Stimulated activated CD8-positive, alpha-beta memory T cell treated with anti-CD3 and anti-CD28 coated beads, Interleukin-4, amount 100 ng/mL, for 4 hours (primary cell): ENCODE data around the gene LARGE1.

Experiments used
- DNase-seq, 2 donors: peaks; one replicate each; pipeline ENCODE4 v3.0.0-alpha.2; 2020; ENCODE audit warnings: low read depth in 2 of 2, low spot score in 1 of 2

LARGE1 gene

DNA sequence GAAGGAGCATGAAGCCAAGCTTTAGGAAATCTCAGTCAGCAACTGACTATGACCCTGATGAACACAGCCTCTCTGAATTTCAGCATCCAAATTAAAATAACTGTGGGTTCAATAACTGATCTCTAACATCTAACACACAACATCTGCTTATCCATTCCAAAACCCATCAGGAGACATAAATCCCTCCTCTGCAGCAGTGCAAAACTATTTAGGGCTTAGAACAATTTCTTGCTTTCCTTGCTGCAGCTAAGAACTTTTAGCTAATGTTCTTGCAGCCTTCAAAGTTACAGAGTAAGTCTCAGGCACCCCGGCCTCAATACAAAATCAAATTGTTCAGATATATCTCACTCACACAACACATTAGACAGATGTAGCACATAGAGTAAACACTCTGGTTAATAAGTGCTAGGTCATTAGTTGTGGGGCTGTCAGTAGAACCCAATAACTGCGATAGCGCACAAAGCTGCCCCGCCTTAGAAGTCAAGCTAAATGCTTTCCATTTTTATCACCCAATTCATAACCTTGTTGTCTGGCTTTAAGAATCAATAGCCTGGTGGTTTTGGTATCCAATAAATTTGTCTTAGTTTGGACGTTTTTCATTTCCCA lies 139.6 kb downstream of the LARGE1 start:
- no peak for DNase-seq

DNA sequence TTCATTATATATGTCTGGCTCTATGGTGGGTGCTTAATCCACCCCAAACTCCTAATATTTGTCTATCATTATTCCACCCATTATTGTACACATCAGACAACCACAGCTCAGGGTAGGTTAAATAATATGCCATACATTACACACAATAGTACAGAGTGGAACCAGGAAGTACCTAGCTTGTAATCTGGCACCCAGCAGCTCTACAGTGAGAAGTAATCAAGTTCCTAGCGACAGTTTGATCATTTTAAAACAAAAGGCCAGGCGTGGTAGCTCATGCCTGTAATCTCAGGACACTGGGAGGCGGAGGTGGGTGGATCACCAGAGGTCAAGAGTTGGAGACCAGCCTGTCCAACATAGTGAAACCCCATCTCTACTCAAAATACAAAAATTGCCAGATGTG lies 141.0 kb downstream of the LARGE1 start:
- no peak for DNase-seq

DNA sequence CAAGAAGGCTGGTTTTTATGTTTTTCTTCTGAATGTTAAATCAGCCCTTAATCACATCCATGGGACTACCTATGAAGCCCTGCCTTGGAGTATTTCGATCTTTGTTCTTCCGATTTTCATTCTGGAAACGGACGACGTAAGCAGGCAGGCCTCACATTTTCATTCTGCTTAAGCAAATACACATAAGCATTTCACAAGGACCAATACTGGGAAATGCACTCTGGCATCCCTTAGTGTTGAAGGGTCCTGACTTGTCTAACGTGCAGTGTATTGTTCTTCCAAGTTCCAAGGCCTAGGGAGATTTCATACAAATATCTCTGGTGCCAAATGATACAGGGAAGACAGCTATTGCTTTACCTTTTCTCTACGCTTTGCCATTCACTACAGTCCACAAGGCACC lies 143.8 kb downstream of the LARGE1 start:
- no peak for DNase-seq

DNA sequence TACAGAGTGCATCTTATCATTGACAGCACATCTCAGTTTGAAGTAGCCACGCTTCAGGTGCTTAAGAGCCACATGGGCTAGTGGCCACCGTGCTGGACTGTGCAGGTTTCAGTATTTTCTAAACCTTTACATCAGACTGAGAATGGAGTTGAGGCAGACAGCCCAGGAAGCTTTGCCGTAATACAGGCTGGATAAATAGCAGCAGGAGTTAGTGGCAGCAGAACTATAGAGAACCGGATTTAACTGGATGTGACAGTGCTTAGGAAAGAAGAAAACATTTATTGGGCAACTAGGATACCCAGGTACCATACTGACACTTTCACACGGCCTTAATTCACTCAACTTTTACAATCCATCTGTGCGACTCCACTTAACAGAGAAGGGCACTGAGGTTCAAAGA lies 145.5 kb downstream of the LARGE1 start:
- no peak for DNase-seq

DNA sequence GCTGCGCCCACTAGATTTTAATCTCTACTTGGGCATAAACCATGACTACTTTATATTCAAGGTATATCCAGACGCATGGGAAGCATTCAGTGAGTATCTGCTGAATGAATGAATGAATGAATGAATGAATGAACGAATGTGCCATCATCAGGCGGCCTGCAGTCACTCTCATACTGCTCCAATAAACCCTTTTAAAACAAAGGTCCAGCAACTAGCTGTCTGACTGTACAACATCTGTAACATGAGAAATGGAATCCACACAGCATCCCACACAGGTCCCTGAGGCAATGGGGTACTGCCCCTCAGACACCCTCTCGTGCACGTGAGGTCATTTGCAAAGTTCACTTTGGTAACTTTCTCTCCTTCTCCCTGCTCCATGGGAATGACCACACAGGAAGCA lies 147.5 kb downstream of the LARGE1 start:
- DNase-seq, result no peak

DNA sequence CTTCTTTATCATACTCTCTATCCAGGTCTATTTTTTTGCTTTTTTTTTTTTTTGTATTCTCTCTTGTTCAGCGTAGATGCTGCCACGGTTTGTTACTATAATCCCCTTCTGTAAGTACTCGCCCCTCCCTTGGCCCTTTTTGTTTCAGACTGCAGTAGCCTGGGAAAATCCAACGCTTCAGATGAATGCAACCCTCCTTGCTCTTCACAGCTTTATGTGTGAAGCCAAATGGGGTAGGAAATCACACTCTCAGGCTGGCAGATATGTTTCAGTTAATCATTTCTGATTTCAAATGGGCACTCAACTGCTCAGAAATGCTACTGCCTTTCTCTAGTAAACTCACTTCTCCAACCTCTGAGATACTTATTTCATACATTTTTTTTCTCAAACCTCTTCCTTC lies 149.1 kb downstream of the LARGE1 start:
- DNase-seq, result no peak

DNA sequence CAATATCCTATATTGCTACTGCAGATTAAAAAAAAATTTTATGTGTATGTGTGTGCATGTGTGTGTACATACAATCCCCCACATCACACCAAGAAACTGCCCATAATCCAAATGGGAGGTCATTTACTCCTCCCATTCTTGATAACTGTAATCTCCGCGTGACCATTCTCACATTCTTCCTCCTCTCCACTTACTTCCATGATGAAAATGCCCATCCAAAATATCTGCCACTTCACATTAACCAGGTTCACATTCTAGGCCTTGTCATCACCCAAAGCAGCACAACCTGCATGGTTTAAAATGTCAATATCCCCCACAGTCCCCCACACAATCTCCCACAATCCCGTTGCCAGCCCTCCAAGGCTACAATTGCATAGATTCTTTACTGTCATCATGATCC lies 149.6 kb downstream of the LARGE1 start:
- DNase-seq, result no peak

DNA sequence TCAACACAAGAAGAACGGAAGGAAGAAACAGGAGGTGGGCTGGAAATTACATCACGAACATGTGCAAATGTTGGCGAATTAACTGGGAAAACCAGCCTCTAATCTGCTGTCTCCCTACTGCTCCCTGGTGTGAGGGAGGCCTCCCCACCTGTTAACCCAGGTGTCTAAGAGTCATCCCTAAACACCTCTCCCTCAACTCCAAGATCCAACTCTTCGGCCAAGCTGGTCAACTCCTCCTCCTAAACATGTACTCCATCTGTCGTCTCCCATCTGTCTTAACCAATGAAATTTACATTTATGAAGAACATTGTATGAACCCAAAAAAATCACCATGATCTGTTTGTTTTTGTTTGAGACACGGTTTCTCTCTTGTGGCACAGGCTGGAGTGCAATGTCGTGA lies 154.2 kb downstream of the LARGE1 start:
- DNase-seq, result no peak

DNA sequence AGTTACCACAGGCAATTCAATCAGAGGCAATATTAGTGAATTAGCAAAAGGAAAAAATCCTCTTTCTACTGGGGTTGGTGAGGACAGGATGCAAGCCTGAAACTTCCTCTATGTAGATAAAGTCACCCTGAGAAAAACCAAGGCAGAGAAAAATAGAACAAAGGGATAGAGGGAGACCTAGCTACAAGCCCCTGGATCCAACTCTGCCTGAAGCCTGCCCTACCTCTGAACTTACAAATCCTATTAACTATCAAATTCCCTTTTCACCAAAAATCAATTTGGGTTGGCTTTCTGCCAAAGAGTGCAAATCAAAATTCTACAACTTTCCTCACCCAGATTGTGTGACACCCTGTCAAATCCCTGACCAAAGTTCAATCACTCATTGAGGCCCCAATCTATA lies 161.3 kb downstream of the LARGE1 start:
- DNase-seq, result no peak

DNA sequence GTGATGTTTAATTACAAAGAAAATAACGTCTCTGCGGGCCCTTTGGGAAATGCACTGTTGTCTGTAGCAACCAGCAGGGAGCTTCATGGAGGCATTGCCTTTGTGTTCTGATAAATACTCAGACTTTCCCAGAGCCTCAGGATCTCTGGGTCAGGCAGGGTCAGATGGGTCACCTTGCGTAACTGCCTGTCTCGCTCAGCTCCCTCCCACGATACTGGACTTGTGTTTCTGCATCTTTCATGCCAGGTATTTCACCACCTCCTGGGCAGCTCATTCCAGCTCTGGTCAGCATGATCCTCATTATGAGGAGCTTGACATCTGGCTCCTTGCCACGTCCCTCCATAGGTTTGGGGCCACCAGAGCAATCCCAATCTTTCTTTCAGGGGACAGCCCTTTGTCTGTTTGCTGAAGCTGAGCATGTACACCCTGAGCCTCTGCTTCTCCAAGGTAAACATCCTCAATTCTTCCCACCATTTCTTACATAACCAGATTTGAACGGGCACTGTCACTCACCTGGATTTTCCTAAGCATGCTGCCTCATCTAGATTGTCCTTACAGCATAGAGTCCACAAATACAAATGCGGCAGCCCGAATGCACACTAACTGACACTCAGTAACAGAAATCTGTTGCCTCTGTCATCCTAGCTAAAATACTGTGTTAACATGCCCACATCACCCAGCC lies 162.3 kb downstream of the LARGE1 start:
- DNase-seq, result no peak

DNA sequence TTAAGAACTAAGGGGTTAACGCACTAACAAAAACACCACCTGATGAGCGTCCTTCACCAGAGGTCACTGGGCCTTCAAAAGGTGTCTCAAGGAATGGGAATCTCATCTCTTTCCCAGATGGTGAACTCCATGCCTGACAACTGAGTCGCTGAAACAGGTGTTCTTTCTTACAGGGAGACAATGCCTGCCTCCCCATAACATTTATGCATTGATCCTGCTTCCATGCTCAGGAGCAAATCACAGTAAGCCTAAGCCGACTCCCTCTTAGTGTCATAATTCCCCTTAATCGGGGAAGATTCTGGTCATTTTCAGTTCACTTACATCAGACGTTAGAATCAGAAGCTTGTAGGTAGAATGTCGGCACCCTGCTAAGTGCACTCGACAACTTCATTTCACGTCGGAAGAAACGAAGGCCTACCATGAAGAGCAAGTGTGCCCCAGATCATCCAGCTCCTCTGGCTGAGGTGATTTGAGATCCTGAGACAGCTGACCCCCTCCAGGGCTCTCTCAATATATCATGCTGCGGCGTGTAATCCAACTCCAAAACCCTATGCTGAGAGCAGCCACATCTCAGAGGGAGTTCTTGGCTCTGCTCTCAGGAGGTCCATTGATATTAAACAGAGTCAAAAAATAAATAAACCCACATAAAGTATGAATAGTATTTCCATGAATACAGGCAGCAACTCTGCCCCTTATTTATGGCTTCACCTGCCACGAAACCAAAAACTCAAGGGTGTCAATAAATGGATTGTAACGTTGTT lies 163.1 kb downstream of the LARGE1 start:
- no peak for DNase-seq

DNA sequence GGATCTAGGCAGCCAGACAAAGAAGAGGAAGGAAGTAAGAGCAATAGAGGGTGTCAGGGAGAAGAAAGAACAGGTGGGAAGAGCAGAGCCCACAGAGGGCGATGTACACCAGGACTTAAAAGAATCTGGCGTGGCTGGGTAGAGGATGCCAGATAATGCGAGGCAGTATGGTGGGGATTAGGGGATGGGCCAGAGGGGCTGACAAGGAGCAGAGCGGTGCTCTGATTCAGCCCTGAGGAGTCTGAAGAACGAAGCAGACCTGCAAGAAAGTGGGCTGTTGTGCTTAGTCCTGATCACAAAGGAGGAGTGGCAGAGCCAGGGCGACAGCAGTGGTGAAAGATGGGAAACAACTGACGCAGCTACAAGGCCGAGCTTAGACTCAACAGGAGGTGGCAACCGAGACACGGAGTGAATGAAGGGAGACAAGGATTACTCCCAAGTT lies 163.7 kb downstream of the LARGE1 start:
- DNase-seq, result no peak

DNA sequence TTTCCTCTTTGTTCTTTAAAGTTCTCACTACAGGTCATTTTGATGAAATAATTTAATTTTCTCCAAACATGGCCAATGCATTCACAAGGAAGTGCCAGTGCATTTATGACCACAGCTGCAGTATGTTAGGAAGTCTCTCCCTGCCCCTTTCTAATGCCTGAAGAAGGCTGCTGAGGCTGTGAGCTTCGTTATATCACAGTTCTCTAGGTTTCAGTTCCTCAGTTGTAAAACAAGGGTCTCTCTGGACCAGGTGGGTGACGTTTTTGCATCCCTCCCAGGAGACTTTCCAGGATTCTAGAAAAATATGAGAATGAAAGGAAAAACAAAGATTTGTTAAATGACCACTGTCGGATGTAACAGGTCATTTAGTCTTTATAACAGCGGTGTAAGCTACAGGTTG lies 171.6 kb downstream of the LARGE1 start:
- no peak for DNase-seq

DNA sequence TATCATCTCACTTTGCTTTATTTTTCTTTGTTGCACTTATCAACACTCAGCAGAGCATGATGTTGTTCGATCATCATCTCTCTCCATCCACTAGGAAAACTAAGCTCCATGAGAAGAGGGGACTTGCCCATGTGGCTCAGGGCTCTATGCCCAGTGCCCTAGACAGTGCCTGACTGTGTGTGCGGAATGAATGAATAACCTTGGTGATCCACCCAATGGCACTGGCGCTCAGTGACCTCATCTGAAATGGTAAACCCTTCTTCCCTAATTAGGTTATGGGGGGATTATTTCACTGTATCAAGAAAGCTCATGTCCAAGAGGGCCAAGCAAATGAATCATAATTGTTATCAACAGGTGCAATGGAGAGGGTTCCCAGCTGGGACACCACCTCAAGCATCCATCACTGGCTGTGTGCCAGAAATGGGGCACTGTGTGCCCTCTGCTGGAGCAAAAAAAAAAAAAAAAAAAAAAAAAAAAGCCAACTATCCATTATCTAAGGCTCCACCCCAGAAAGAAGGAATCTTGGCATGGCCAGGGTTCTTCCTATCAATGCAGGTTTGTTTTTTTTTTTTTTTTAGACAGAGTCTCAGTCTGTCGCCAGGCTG lies 172.6 kb downstream of the LARGE1 start:
- no peak for DNase-seq

DNA sequence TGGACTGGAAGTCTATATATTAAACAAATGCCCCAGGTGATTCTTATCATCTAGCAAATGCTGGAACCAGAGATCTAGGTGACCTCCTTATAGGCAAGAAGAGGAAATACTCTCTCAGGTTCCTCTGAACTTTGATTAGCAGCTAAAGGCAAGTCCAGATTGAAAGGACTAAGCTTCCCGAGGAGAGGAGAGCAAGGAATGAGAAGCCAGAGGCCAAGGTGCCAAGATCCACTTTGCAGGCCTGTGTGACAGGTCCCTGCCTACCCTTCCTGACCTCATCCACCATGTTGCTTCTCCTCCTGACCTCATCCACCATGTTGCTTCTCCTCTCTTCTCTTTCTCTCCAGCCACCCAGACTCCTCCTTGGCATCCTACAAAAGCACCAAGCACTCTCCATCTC lies 173.2 kb downstream of the LARGE1 start:
- no peak for DNase-seq

DNA sequence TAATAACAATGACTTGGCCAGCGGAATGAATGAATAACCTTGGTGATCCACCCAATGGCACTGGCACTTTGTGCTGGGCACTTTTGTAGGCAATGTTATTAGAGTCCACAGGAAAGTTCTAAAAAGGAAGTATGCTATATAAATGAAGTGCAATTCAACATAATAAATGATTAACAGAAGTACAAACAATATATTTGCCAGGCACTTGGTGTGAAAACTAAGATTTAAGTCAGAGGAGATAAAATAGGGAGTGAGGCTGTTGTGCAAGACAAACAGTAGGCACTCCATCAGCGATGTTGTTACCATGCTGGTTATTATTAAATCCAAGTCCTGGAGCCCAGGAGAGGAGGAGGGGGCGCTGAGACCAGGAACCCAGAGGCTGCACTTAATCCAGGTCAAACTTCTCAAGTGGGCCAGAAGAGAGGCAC lies 173.8 kb downstream of the LARGE1 start:
- DNase-seq, result no peak

DNA sequence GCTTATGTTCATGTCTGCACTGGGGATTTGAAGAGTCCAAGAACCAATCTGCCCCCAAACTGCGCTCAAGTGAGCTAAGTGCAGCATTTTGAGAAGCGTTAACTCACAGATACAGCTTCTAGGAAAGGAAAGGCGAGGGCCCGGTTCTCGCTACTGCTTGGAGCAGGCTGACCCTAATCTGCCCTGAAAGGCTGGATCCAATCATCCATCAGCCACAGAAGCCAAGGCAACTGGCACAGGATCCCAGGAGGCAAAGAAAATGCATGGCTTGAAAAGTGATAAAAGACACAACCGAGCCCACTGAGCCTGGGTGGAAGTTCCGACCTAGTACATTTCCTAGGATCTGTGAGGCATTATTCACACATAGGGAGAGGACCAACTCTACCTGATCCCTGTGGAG lies 174.8 kb downstream of the LARGE1 start:
- DNase-seq, result no peak

DNA sequence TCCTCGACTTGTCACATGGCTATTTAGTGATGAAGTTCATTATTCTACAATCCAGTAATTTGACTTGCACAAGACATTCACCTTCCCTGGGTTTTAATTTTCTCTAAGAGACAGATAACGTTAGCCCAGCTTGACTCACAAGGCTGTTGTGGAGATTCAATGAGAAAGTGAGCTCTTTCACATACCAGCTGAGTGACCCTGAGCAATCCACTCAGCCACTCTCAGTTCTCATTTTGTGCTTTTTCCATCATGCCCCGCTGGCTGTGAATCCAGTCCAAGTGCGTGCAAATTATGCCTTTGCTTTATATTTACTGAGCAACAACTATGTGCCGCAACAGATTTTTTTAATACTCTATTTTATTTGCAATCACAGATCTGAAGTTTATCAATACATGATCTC lies 176.5 kb downstream of the LARGE1 start:
- no peak for DNase-seq

DNA sequence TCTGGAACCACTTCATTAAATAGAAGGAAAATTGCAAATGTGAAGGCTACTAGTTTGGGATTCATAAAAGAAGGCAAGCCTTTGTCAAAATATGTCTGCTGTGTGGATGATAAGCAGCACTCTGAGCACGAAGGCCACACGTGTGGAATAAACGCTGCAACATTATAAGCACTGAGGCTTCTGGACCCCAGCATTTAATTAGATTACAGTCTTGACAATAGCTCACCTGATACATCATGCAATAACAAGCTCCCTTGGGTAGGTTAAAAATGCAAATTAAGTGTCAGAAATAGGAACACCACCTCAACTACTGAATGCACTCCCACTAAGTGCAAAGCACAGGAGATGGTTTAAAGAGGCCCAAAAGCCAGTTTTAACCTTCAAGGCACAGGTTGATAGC lies 179.3 kb downstream of the LARGE1 start:
- no peak for DNase-seq

DNA sequence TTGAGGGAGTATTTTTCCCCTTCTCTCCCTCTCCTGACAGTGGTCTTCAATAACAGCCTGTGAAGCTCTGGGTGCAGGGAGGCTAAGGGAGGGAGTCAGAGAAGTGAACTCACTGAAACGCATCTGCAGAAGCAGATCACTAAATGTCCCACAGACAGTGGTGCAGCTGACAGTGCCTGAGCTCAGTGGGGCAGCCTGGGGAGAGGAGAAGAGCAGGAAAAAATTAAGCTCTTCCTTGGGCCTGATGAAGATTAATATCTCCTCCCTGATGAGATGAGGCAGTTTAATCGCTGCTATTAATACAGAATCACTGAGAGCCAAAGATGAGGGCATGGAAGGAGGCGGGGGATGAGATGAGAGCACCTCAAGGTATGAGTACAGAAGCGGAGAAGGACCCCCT lies 180.8 kb downstream of the LARGE1 start:
- DNase-seq, result no peak

DNA sequence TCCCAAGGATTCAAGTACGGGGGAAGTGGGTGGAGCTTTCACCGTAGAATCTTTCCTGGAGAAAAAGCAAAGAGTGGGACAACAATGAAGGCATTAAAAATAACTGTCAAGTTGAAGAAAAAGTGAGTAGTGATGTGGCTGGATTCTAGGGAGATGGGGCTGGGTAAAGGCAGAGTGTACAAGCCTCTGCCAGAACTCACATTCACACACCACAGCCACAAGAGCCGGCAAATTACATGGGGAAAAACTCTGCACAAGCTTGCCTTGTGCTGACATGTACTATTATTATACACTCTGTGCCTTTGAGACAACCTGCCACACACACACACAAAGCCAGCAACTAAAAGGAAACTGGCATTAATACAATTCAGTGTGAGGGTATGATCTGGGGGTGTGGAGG lies 182.6 kb downstream of the LARGE1 start:
- DNase-seq, result no peak

DNA sequence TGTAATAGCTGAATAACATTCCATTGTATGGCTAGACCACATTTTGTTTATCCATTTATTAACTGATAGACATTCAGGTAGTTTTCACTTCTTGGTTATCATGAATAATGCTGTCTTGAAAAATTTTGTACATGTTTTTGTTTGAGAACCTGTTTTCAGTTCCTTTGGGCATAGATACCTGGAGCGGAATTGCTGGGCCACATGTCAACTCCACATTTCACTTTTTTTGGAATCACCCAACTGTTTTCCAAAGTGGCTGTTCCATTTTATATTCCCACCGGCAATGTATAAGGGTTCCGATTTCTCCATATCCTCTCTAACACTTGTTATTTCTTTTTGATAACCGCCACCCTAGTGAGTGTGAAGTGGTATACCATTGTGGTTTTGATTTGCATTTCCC lies 184.3 kb downstream of the LARGE1 start:
- no peak for DNase-seq
